Right renal pelvis (tissue), 4 donors: ENCODE results near the gene GINM1. TPM values are rescaled to one million over a fixed set of nuclear protein-coding genes. Genes with fewer than 3 reads are reported as not detected.

ENCODE experiments used
- DNase-seq, 4 donors: peaks; one replicate each; pipeline ENCODE4 v3.0.0-alpha.2; 2013; ENCODE audit warnings: low read depth in 4 of 4, low spot score in 3 of 4, missing footprints in 1 of 4
- polyA plus RNA-seq, 4 donors: library from polyadenylated mRNA; unstranded; fragments of 120-200 nt; gene quantifications; one replicate each; pipeline ENCODE4 v1.2.1, GENCODE V29; 2013; ENCODE audit not compliant: insufficient read length in 4 of 4

GINM1 gene
- polyA plus RNA-seq, 4 donors: 91.3 to 112 (median 108) TPM

DNA sequence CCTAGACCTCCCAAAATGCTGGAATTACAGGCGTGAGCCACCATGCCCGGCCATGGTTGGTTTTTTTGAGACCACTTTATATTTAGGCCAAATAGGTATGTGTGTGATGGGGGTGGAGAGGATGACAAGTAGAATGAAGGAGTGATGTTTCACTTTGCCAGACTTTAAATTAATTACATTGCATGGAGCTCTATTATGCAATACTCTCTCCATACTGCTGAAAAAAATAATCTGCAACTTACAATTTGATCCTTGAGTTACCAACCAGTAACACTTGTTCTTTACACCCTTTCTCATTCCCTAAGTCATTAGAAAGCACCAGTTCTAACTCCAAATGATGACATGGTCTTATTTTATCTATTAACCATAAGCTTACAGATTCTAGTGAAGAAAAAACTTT is 26.8 kb downstream of the GINM1 start:
- no peak for DNase-seq

DNA sequence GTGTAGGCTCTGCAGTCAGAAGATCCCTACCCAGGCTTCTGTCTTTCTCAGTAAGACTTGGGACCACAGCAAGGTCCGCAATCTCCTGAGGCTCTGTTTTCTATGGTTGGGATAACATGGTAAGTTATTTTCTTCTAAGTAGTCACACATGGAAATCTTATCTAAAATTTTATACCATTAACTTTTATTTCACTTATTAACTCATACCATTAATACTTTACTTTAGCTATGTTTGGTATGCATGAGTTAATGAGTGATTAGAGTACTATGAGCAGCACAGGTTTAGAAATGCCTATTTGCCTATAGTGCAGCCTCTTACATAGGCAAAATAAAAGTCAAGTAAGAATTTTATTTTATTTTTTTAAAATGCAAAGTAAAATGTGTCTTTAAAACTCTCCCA is 27.2 kb downstream of the GINM1 start:
- peak in 3 of 4 donors; percentile 10 to 34 (median 22) for DNase-seq

DNA sequence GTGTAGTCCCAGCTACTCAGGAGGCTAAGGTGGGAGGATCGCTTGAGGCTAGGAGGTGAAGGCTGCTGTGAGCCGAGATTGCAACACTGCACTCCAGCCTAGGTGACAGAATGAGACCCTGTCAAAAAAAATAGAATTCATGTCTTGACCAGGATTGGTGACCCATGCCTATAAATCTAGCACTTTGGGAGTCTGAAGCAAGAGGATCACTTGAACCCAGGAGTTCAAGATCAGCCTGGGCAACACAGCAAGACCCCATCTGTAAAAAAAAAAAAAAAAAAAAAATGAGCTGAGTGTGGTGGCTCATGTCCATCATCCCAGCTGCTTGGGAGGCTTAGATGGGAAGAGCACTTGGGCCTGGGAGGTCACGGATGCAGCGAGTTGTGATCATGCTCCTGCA is 34.3 kb downstream of the GINM1 start:
- DNase-seq: no peak

- no peak for DNase-seq
Observed at GRCh38 chr6:149608381-149608982, 42.3 kb downstream of the GINM1 start.

DNA sequence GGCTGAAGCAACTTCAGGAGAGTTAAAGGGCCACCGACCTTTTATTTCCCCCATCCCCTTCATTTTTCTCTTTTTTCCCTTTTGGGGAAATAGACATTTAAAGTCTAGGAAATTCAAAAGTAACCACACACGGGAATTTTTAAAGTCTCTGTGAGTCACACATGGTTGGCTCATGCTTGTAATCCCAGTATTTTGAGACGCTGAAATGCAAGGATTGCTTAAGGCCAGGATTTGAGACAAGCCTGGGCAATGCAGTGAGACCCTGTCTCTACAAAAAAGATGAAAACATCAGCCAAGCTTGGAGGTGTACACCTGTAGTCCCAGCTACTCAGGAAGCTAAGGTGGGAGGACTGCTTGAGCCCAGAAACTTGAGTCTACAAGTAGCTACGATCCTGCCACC is 48.2 kb downstream of the GINM1 start:
- no peak for DNase-seq

- no peak for DNase-seq
Observed at GRCh38 chr6:149615805-149616204, 49.6 kb downstream of the GINM1 start.

DNA sequence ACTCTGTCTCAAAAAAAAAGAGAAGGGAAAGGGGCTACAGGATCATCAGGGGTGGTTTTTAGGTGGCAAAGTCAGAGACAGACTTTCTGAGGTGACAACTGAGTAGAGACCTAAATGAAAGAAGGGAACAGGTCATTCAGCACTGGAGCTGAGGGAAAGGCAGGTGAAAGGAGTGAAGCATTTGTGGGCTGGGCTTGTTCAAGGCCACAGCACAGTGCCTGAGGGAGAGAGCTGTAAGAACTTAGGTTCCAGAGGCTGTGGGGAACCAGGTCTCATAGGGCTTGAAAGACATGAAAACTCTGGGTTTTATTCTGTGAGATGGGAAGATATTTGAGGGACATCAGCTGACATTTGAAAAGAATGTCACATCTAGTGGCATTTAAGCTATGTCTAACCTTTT is 61.5 kb downstream of the GINM1 start:
- DNase-seq: no peak

- DNase-seq: no peak
Observed at GRCh38 chr6:149628875-149629510, 62.8 kb downstream of the GINM1 start.

- no peak for DNase-seq
Observed at GRCh38 chr6:149634315-149634714, 68.1 kb downstream of the GINM1 start.

GRCh38 chr6:149636124-149636523 is 69.9 kb downstream of the GINM1 start:
- DNase-seq: no peak

Other genes starting within 250 kb of the GINM1 start
- gene TAB2, start 248.7 kb upstream of the GINM1 start, polyA plus RNA-seq: 100 to 1,000 TPM in 3 of 4 donors, 10 to 100 TPM in 1; 82.9 to 110 (median 104) TPM
- gene SUMO4, start 166.1 kb upstream of the GINM1 start, polyA plus RNA-seq: 1 to 10 TPM in 1 of 4 donors, under 1 TPM in 3; 0.46 to 1.0 (median 0.54) TPM
- under 1 TPM; 0.20 to 0.54 (median 0.39) TPM for gene ZC3H12D, start 81.4 kb upstream of the GINM1 start, polyA plus RNA-seq
- gene PPIL4, start 20.3 kb upstream of the GINM1 start, polyA plus RNA-seq: 10 to 100 TPM; 53.8 to 66.2 (median 63.8) TPM
- 10 to 100 TPM; 27.1 to 34.9 (median 30.9) TPM for gene KATNA1, start 82.3 kb downstream of the GINM1 start, polyA plus RNA-seq
- 10 to 100 TPM; 28.4 to 36.6 (median 34.6) TPM for gene LATS1, start 151.7 kb downstream of the GINM1 start, polyA plus RNA-seq
- gene NUP43, start 180.2 kb downstream of the GINM1 start, polyA plus RNA-seq: 10 to 100 TPM; 36.2 to 46.0 (median 43.4) TPM
- 100 to 1,000 TPM in 1 of 4 donors, 10 to 100 TPM in 3; 93.7 to 101 (median 98.2) TPM for gene PCMT1, start 183.4 kb downstream of the GINM1 start, polyA plus RNA-seq